ENCODE data around the gene TNXB. TPM values are rescaled to one million over a fixed set of nuclear protein-coding genes. Genes with fewer than 3 reads are reported as not detected.
"Not testable (repeated sequence)": the region's sequence is repeated elsewhere in the genome, so short reads cannot be mapped to it uniquely, and the experiment has no call there.

TNXB gene
- total RNA-seq, 2 experiments from 2014 or later, result 0.43 to 1.2 TPM

DNA sequence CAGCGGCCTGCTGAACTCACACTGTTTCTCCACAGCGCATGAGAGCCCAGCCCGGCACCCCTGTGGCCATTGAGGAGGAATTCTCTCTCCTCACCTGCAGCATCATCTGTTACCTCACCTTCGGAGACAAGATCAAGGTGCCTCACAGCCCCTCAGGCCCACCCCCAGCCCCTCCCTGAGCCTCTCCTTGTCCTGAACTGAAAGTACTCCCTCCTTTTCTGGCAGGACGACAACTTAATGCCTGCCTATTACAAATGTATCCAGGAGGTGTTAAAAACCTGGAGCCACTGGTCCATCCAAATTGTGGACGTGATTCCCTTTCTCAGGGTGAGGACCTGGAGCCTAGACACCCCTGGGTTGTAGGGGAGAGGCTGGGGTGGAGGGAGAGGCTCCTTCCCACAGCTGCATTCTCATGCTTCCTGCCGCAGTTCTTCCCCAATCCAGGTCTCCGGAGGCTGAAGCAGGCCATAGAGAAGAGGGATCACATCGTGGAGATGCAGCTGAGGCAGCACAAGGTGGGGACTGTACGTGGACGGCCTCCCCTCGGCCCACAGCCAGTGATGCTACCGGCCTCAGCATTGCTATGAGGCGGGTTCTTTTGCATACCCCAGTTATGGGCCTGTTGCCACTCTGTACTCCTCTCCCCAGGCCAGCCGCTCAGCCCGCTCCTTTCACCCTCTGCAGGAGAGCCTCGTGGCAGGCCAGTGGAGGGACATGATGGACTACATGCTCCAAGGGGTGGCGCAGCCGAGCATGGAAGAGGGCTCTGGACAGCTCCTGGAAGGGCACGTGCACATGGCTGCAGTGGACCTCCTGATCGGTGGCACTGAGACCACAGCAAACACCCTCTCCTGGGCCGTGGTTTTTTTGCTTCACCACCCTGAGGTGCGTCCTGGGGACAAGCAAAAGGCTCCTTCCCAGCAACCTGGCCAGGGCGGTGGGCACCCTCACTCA is 69.5 kb downstream of the TNXB start:
- not testable (repeated sequence) for H3K36me3 Mint-ChIP-seq, H3K4me1 Mint-ChIP-seq, H3K4me3 Mint-ChIP-seq, DNase-seq, H3K9me3 Mint-ChIP-seq, H3K27me3 Mint-ChIP-seq, H3K27ac Mint-ChIP-seq

- not testable (repeated sequence) for H3K4me3 Mint-ChIP-seq, H3K27ac Mint-ChIP-seq, H3K9me3 Mint-ChIP-seq, H3K4me1 Mint-ChIP-seq, H3K36me3 Mint-ChIP-seq, DNase-seq, H3K27me3 Mint-ChIP-seq
Measured at GRCh38 chr6:32038878-32039277, 70.3 kb downstream of the TNXB start.

GRCh38 chr6:32037598-32038524 is 71.3 kb downstream of the TNXB start, which contains the start of gene CYP21A2:
Gene CYP21A2, plus strand, starts transcription at chr6:32038415. Its CDS starts 8 bp downstream, at chr6:32038423.
- DNase-seq, H3K4me3 Mint-ChIP-seq, H3K36me3 Mint-ChIP-seq, H3K4me1 Mint-ChIP-seq, H3K9me3 Mint-ChIP-seq, H3K27me3 Mint-ChIP-seq: not testable (repeated sequence)
- H3K27ac Mint-ChIP-seq, result peak within 1 kb of the TSS; percentile 67

DNA sequence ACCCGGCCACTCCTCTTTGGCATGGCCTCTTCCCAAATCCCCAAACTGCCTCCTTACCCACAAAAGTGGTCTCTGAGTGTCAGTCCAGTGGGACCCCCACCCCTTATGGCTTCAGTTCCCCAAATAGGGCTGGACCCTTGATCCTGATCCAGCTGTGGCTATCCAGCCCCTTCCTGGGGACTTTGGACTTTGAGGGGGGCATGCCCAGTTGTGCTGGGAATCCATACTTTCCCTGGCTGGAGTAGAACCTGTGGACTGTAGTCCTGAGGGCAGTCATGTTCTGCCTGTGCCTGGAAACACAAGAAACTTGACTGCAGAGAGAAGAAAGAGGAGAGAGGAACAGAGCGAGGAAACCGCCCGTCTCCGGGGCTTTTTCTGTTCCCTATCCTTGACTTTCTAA is 72.0 kb downstream of the TNXB start:
- not testable (repeated sequence) for DNase-seq, H3K4me1 Mint-ChIP-seq, H3K27ac Mint-ChIP-seq, H3K36me3 Mint-ChIP-seq, H3K4me3 Mint-ChIP-seq, H3K9me3 Mint-ChIP-seq, H3K27me3 Mint-ChIP-seq

- not testable (repeated sequence) for H3K4me1 Mint-ChIP-seq, H3K27ac Mint-ChIP-seq, H3K4me3 Mint-ChIP-seq, DNase-seq, H3K27me3 Mint-ChIP-seq, H3K9me3 Mint-ChIP-seq, H3K36me3 Mint-ChIP-seq
Measured at GRCh38 chr6:32035283-32036013, 73.7 kb downstream of the TNXB start.

GRCh38 chr6:32029553-32029952 is 79.6 kb downstream of the TNXB start:
- not testable (repeated sequence) for H3K9me3 Mint-ChIP-seq, H3K27me3 Mint-ChIP-seq, H3K4me3 Mint-ChIP-seq, H3K36me3 Mint-ChIP-seq, DNase-seq, H3K27ac Mint-ChIP-seq, H3K4me1 Mint-ChIP-seq

GRCh38 chr6:32028631-32029030 is 80.5 kb downstream of the TNXB start:
- not testable (repeated sequence) for H3K9me3 Mint-ChIP-seq, H3K4me3 Mint-ChIP-seq, DNase-seq, H3K27ac Mint-ChIP-seq, H3K27me3 Mint-ChIP-seq, H3K4me1 Mint-ChIP-seq, H3K36me3 Mint-ChIP-seq

- not testable (repeated sequence) for H3K36me3 Mint-ChIP-seq, H3K27me3 Mint-ChIP-seq, DNase-seq, H3K9me3 Mint-ChIP-seq, H3K4me1 Mint-ChIP-seq, H3K4me3 Mint-ChIP-seq, H3K27ac Mint-ChIP-seq
Measured at GRCh38 chr6:32022100-32022499, 87.0 kb downstream of the TNXB start.

- H3K27me3 Mint-ChIP-seq, H3K4me1 Mint-ChIP-seq, DNase-seq, H3K9me3 Mint-ChIP-seq, H3K27ac Mint-ChIP-seq, H3K36me3 Mint-ChIP-seq, H3K4me3 Mint-ChIP-seq: not testable (repeated sequence)
Measured at GRCh38 chr6:32014547-32014946, 94.6 kb downstream of the TNXB start, which contains the start of gene C4B. Gene C4B, plus strand, starts transcription at chr6:32014795. Its CDS starts 51 bp downstream, at chr6:32014846.

DNA sequence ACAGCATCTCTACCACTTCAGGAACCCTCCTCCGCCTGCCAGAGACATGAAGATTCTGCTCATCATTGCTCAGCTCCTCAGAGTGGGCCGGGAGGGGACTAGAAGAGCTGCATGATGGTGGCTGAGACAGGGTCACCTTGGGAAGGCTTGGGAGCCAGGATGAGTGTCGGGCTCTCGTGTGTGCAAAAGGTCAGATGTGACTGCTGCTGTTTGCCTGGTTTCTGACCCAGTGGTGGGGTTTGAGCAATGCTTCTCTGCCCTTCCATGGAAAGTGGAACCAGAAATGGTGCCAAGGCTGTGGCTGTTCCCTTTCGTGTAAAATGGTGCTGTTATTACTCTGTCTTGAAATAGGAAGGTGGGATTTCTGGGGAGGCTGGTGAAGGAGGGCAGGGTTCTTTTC is 95.4 kb downstream of the TNXB start:
- not testable (repeated sequence) for H3K4me3 Mint-ChIP-seq, DNase-seq, H3K36me3 Mint-ChIP-seq, H3K27ac Mint-ChIP-seq, H3K27me3 Mint-ChIP-seq, H3K9me3 Mint-ChIP-seq, H3K4me1 Mint-ChIP-seq

- not testable (repeated sequence) for H3K4me1 Mint-ChIP-seq, H3K27ac Mint-ChIP-seq, H3K4me3 Mint-ChIP-seq, DNase-seq, H3K36me3 Mint-ChIP-seq, H3K27me3 Mint-ChIP-seq, H3K9me3 Mint-ChIP-seq
Measured at GRCh38 chr6:32012941-32013617, 96.1 kb downstream of the TNXB start.

- H3K4me1 Mint-ChIP-seq, H3K27me3 Mint-ChIP-seq, H3K27ac Mint-ChIP-seq, H3K4me3 Mint-ChIP-seq, H3K36me3 Mint-ChIP-seq, H3K9me3 Mint-ChIP-seq, DNase-seq: not testable (repeated sequence)
Measured at GRCh38 chr6:32010856-32011530, 98.1 kb downstream of the TNXB start.

DNA sequence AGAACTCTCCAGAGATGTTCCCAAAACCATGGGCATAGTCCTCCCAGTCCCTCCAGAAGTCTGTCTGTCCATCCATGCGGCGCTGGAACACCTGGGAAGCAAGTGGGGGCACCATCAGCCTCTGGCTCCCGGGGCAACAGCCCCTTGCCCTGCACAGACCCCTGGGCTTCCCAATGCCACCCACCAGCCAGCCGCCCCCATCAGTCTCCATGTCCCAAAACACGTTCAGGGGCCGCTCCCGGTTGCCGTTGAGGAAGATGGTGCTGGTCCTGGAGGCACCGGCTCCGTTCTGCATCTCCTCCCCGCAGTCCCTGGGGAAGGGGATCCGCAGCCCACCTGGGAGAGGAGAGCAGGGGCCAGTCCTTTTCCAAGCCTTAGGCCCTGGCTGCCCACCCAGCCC is 99.6 kb downstream of the TNXB start:
- not testable (repeated sequence) for DNase-seq, H3K4me1 Mint-ChIP-seq, H3K27me3 Mint-ChIP-seq, H3K27ac Mint-ChIP-seq, H3K36me3 Mint-ChIP-seq, H3K9me3 Mint-ChIP-seq, H3K4me3 Mint-ChIP-seq

GRCh38 chr6:32008616-32009015 is 100.5 kb downstream of the TNXB start:
- not testable (repeated sequence) for H3K9me3 Mint-ChIP-seq, H3K27me3 Mint-ChIP-seq, H3K4me3 Mint-ChIP-seq, H3K4me1 Mint-ChIP-seq, DNase-seq, H3K36me3 Mint-ChIP-seq, H3K27ac Mint-ChIP-seq

All from activated naive CD8-positive, alpha-beta T cell treated with anti-CD3 and anti-CD28 coated beads for 36 hours (primary cell).